HFFc6 (cell line): ENCODE results near the gene ISYNA1. TPM values are rescaled to one million over a fixed set of nuclear protein-coding genes. Genes with fewer than 3 reads are reported as not detected.

ENCODE experiments used
- DNase-seq: peaks from one replicate; pipeline ENCODE4 v3.0.0-alpha.2; 2018
- H3K27ac Mint-ChIP-seq: 2 replicates; pipeline ENCODE4 v1.8.0; 2020; ENCODE audit warnings: mild to moderate bottlenecking, mixed read lengths
- H3K27me3 Mint-ChIP-seq: 2 replicates; pipeline ENCODE4 v1.8.0; 2021; ENCODE audit warnings: mild to moderate bottlenecking, moderate library complexity, mixed read lengths; ENCODE audit not compliant: insufficient read depth
- H3K36me3 Mint-ChIP-seq: 2 replicates; pipeline ENCODE4 v1.8.0; 2021; ENCODE audit warnings: low read depth, mixed read lengths
- H3K4me1 Mint-ChIP-seq: 2 replicates; pipeline ENCODE4 v1.8.0; 2020; ENCODE audit warnings: low read depth, mixed read lengths
- H3K4me3 Mint-ChIP-seq: 2 replicates; pipeline ENCODE4 v1.8.0; 2020; ENCODE audit warnings: mild to moderate bottlenecking, moderate library complexity, mixed read lengths
- H3K9me3 Mint-ChIP-seq: 2 replicates; pipeline ENCODE4 v1.8.0; 2020; ENCODE audit warnings: mild to moderate bottlenecking, mixed read lengths
- total RNA-seq, 6 experiments: library from RNA; stranded (reverse); fragmentation: NEBNext Ultra II Directional; extraction: Animal tissue kit (Norgen Biotek cat#: 25700); gene quantifications; 2 replicates in 1 of 6; 3 replicates in 5 of 6; pipeline ENCODE4 v1.2.3, GENCODE V29; 2021
- TF ChIP-seq, protein P1 (sequence below): fragments of 200-600 bp; sonication (generic); IDR thresholded peaks from 2 replicates; pipeline ENCODE4 v1.5.0; 2021; ENCODE audit warnings: antibody characterized with exemption, mild to moderate bottlenecking

Gene ISYNA1
- total RNA-seq, 6 experiments from 2014 or later, result 2.3 to 3.7 (median 3.2) TPM

- Mint-ChIP-seq H3K4me3 (no peak overlapping the region), H3K27ac (peak overlapping the region; percentile 68), H3K36me3 (no peaks in the 10 kb centered on the region), H3K27me3 (peaks cover 3% of the 10 kb centered on the region), H3K4me1 (peaks cover 27% of the 10 kb centered on the region), H3K9me3 (no peaks in the 10 kb centered on the region)
- TF ChIP-seq, protein P1, sequence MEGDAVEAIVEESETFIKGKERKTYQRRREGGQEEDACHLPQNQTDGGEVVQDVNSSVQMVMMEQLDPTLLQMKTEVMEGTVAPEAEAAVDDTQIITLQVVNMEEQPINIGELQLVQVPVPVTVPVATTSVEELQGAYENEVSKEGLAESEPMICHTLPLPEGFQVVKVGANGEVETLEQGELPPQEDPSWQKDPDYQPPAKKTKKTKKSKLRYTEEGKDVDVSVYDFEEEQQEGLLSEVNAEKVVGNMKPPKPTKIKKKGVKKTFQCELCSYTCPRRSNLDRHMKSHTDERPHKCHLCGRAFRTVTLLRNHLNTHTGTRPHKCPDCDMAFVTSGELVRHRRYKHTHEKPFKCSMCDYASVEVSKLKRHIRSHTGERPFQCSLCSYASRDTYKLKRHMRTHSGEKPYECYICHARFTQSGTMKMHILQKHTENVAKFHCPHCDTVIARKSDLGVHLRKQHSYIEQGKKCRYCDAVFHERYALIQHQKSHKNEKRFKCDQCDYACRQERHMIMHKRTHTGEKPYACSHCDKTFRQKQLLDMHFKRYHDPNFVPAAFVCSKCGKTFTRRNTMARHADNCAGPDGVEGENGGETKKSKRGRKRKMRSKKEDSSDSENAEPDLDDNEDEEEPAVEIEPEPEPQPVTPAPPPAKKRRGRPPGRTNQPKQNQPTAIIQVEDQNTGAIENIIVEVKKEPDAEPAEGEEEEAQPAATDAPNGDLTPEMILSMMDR, result no peak; the same call in 1 of the 2 replicates
- no peak for DNase-seq
These were observed 9.7 kb downstream of the ISYNA1 start for GRCh38 chr19:18428173-18428786.

DNA sequence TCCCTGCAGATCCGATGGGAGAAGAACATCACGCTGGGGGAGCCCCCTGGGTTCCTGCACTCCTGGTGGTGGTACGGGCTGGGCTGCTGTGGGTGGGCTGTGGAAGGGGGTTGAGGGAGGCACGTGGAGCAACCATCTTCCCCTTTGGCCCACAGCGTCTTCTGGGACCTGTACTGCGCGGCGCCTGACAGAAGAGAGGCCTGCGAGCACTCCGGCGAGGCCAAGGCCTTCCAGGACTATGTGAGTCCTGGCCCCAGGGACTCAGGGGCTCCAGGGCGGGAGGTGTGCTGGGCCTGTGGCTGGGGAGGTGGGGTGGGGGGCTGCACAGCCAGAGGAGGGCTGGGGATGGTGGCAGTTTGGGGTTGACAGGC is 10.2 kb downstream of the ISYNA1 start:
- peaks cover 3% of the 10 kb centered on the region for H3K27me3 Mint-ChIP-seq
- no peak for DNase-seq
- H3K9me3 Mint-ChIP-seq, result no peaks in the 10 kb centered on the region
- H3K4me1 Mint-ChIP-seq, result peaks cover 33% of the 10 kb centered on the region
- TF ChIP-seq, protein P1, result no peak
- no peaks in the 10 kb centered on the region for H3K36me3 Mint-ChIP-seq
- no peak overlapping the region for H3K4me3 Mint-ChIP-seq
- no peak overlapping the region for H3K27ac Mint-ChIP-seq

- Mint-ChIP-seq H3K36me3 (no peaks in the 10 kb centered on the region), H3K27ac (peak overlapping the region; percentile 90; the same call in 1 of the 2 replicates), H3K4me1 (peaks cover 34% of the 10 kb centered on the region), H3K4me3 (no peak overlapping the region), H3K27me3 (peaks cover 2% of the 10 kb centered on the region), H3K9me3 (no peaks in the 10 kb centered on the region)
- TF ChIP-seq, protein P1, result no peak
- DNase-seq, result no peak
These were observed 10.7 kb downstream of the ISYNA1 start for GRCh38 chr19:18427080-18427742.

- H3K4me3 Mint-ChIP-seq, result peak overlapping the region; percentile 63
- TF ChIP-seq, protein P1, result no peak; the same call in 1 of the 2 replicates
- H3K27ac Mint-ChIP-seq, result peak overlapping the region; percentile 90
- H3K27me3 Mint-ChIP-seq, result no peaks in the 10 kb centered on the region; the same call in 1 of the 2 replicates
- peaks cover 42% of the 10 kb centered on the region for H3K4me1 Mint-ChIP-seq
- no peak for DNase-seq
- H3K9me3 Mint-ChIP-seq, result no peaks in the 10 kb centered on the region
- H3K36me3 Mint-ChIP-seq, result no peaks in the 10 kb centered on the region
These were observed 11.5 kb downstream of the ISYNA1 start for GRCh38 chr19:18426416-18426767.

GRCh38 chr19:18425515-18426415 is 12.2 kb downstream of the ISYNA1 start:
- Mint-ChIP-seq H3K27ac (peak overlapping the region; percentile 90), H3K4me1 (peaks cover 49% of the 10 kb centered on the region), H3K36me3 (no peaks in the 10 kb centered on the region), H3K9me3 (no peaks in the 10 kb centered on the region), H3K4me3 (peak overlapping the region; percentile 63), H3K27me3 (no peaks in the 10 kb centered on the region; the same call in 1 of the 2 replicates)
- peak; percentile 74 for DNase-seq
- TF ChIP-seq, protein P1, result peak; percentile 50
